Ectodermal cell (in vitro differentiated cells): Measurements from ENCODE around the gene HOXA4.

ENCODE experiments used
- H3K27ac ChIP-seq: 2 replicates; pipeline ENCODE4 v1.7.0; 2013; ENCODE audit warnings: mild to moderate bottlenecking, low read depth, low read length; ENCODE audit not compliant: insufficient read depth, poor library complexity, severe bottlenecking
- H3K27me3 ChIP-seq: 2 replicates; pipeline ENCODE4 v1.7.0; 2013; ENCODE audit warnings: mild to moderate bottlenecking, low read length; ENCODE audit not compliant: insufficient read depth, control insufficient read depth, poor library complexity, severe bottlenecking
- H3K36me3 ChIP-seq: one replicate; pipeline ENCODE4 v1.7.0; 2013; ENCODE audit warnings: low read length; ENCODE audit not compliant: control insufficient read depth, insufficient read depth
- H3K4me1 ChIP-seq: one replicate; pipeline ENCODE4 v1.7.0; 2013; ENCODE audit warnings: low read length; ENCODE audit not compliant: control insufficient read depth, insufficient read depth
- H3K4me3 ChIP-seq: 2 replicates; pipeline ENCODE4 v1.7.0; 2013; ENCODE audit warnings: low read depth, low read length, control low read depth; ENCODE audit not compliant: insufficient read depth
- H3K9me3 ChIP-seq: 2 replicates; pipeline ENCODE4 v1.7.0; 2013; ENCODE audit warnings: mild to moderate bottlenecking, low read length, moderate library complexity; ENCODE audit not compliant: control insufficient read depth
- WGBS, 2 experiments: methylation state at CpG; one replicate each; pipeline ENCODE4 v1.1.7; 2013; ENCODE audit warnings: missing lambda C conversion rate in 2 of 2; 5-methylcytosine and 5-hydroxymethylcytosine counted together

Gene HOXA4

GRCh38 chr7:27174874-27175625 is 44.5 kb upstream of the HOXA4 start:
- peaks cover 100% of the 10 kb centered on the region for H3K27me3 ChIP-seq
- no peaks in the 10 kb centered on the region for H3K36me3 ChIP-seq
- no peaks in the 10 kb centered on the region for H3K4me1 ChIP-seq
- WGBS, 2 experiments, result 20 to 22% methylated on average over 12 of the region's 12 CpGs
- H3K27ac ChIP-seq, result no peak overlapping the region
- H3K4me3 ChIP-seq, result no peak overlapping the region
- H3K9me3 ChIP-seq, result no peaks in the 10 kb centered on the region

GRCh38 chr7:27173956-27174873 is 43.7 kb upstream of the HOXA4 start, which contains the start of gene HOXA10:
TSS of gene HOXA10 (minus strand) at chr7:27174320. CDS start at chr7:27174306, 14 bp downstream.
- Histone ChIP-seq H3K9me3 (no peaks in the 10 kb centered on the region), H3K27ac (no peak within 1 kb of the TSS), H3K4me1 (no peaks in the 10 kb centered on the region), H3K36me3 (no peaks in the 10 kb centered on the region), H3K27me3 (peaks cover 100% of the 10 kb centered on the region), H3K4me3 (no peak within 1 kb of the TSS)
- WGBS, 2 experiments, result 6% methylated on average over 82 of the region's 82 CpGs

- Histone ChIP-seq H3K4me3 (no peak overlapping the region), H3K27me3 (peaks cover 100% of the 10 kb centered on the region), H3K27ac (no peak overlapping the region), H3K4me1 (no peaks in the 10 kb centered on the region), H3K9me3 (no peaks in the 10 kb centered on the region), H3K36me3 (no peaks in the 10 kb centered on the region)
- 1% methylated on average over 59 of the region's 59 CpGs for WGBS, 2 experiments
These were observed 43.0 kb upstream of the HOXA4 start for GRCh38 chr7:27173511-27173955.

DNA sequence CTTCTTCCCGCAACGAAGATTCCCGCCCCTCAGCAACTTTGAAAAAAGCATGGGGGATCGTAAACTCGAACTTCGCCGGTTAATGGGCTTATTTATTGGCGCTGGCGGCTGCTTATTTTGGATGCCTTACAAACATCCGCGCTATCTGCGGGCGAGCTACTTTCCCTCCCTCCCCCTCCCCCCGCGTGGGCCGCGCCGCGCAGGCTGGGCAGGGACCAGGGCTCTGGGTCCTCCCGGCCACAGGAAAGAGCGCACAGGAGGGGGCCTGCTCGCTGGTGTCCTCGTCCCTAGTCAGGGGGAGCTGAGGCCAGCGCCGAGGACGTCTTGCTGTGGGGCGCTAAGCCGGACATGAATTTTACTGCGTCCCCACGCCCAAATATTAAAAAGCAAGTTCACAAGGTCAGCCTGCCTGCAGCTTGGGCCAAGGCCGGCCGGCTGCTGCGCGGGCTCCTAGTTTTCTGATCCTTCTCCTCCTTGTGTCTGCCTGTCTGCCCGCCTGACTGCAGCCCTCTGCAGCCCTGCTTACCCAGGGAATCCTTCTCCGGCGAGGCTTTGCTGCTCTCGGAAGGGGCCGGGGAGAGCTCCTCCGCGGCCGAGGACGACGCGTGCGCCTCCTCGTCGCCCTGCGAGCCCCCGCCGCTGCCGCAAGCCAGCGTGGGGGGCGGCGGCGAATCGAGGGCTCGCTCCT is 42.4 kb upstream of the HOXA4 start:
- H3K4me3 ChIP-seq, result no peak overlapping the region
- WGBS, 2 experiments, result 2% methylated on average over 58 of the region's 58 CpGs

DNA sequence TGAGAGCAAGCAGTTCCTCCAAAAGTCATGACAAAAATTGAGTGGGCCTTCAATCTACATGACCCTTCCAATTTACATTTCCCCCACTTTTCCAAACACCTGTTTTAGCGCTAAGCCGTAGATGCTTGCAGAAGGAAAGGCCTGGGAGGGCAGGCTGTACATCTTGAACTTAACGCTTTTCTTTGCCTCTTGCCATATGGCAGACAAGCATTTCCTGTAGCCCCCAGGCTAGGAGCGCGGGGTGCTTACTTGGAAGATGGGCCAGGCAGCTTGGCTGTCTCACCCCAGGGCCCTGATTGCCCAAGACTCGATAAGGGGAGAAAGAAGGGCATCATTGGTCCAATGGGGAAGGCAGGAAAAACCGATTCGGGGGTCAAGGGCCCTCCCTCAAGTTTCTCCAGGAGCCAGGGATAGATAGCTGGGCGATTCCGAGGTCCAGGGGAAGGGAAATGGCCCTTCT is 41.8 kb upstream of the HOXA4 start:
- Histone ChIP-seq H3K4me1 (no peaks in the 10 kb centered on the region), H3K27me3 (peaks cover 100% of the 10 kb centered on the region), H3K4me3 (no peak overlapping the region), H3K9me3 (no peaks in the 10 kb centered on the region), H3K36me3 (no peaks in the 10 kb centered on the region), H3K27ac (no peak overlapping the region)
- 9 to 12% methylated on average over 10 of the region's 10 CpGs for WGBS, 2 experiments

More for the DNA sequence above, 42.4 kb upstream of the HOXA4 start:
- Histone ChIP-seq H3K9me3 (no peaks in the 10 kb centered on the region), H3K27ac (no peak overlapping the region), H3K27me3 (peaks cover 100% of the 10 kb centered on the region), H3K36me3 (no peaks in the 10 kb centered on the region), H3K4me1 (no peaks in the 10 kb centered on the region)

DNA sequence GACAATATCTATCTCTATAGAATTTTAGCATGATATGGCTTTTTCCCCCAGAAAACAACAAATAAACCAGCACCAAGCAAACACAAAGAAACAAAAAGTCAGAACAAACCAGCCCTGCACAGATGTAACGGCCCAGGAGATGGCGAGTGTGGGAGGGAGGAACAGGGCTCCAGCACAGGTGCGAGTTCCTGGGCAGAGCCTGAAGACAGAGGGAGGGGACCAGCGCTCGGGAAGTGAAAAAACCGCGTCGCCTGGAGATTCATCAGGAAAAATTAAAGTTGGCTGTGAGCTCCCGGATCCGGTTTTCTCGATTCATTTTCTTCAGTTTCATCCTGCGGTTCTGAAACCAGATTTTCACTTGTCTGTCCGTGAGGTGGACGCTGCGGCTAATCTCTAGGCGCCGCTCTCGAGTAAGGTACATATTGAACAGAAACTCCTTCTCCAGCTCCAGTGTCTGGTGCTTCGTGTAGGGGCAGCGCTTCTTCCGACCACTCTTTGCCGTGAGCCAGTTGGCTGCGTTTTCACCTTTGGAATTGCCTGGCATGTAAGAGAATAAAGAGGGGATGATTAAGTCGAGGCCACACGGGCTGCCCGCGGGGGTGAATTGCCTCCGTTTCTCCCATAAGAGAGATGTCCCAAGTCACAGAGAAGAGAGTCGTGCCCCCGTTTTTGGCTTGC is 41.2 kb upstream of the HOXA4 start:
- Histone ChIP-seq H3K9me3 (no peaks in the 10 kb centered on the region), H3K4me1 (no peaks in the 10 kb centered on the region), H3K4me3 (no peak overlapping the region), H3K36me3 (no peaks in the 10 kb centered on the region), H3K27ac (no peak overlapping the region), H3K27me3 (peaks cover 100% of the 10 kb centered on the region)
- 6% methylated on average over 30 of the region's 30 CpGs for WGBS, 2 experiments

- Histone ChIP-seq H3K9me3 (no peaks in the 10 kb centered on the region), H3K4me3 (no peak overlapping the region), H3K27me3 (peaks cover 100% of the 10 kb centered on the region), H3K27ac (no peak overlapping the region), H3K4me1 (no peaks in the 10 kb centered on the region), H3K36me3 (no peaks in the 10 kb centered on the region)
- 2 to 7% methylated on average over 8 of the region's 8 CpGs for WGBS, 2 experiments
These were observed 40.7 kb upstream of the HOXA4 start for GRCh38 chr7:27171325-27171636.

GRCh38 chr7:27170426-27171324 is 40.1 kb upstream of the HOXA4 start:
- WGBS, 2 experiments, result 22 to 28% methylated on average over 6 to 9 of the region's 11 CpGs

More at GRCh38 chr7:27170426-27171324, 40.1 kb upstream of the HOXA4 start:
- Histone ChIP-seq H3K27ac (no peak overlapping the region), H3K27me3 (peaks cover 100% of the 10 kb centered on the region), H3K4me3 (no peak overlapping the region), H3K4me1 (no peaks in the 10 kb centered on the region), H3K36me3 (no peaks in the 10 kb centered on the region), H3K9me3 (no peaks in the 10 kb centered on the region)
